Endothelial cell of umbilical vein (primary cell): ENCODE measurements around the gene NTNG1. TPM values are rescaled to one million over a fixed set of nuclear protein-coding genes. Genes with fewer than 3 reads are reported as not detected.

Experiments
- BruUV-seq: library from RNA; stranded (reverse); fragments of 400-500 nt; replicated peaks from 2 replicates; lab custom pipeline; 2021; lab: Mats Ljungman, UMichigan
- CTCF ChIA-PET: fragments of 300-600, 350-600 bp; sonication (Branson Sonifier 250); formaldehyde crosslinking; loops from one replicate; lab custom pipeline; 2021; ENCODE audit warnings: antibody characterized with exemption, inconsistent platforms; lab: Charles Lee
- POLR2A ChIA-PET: fragments of 300-600, 350-600 bp; sonication (Branson Sonifier 250); formaldehyde crosslinking; loops from one replicate; lab custom pipeline; 2021; ENCODE audit warnings: antibody characterized with exemption, inconsistent platforms; lab: Charles Lee
- DNase-seq: peaks from one replicate; pipeline ENCODE4 v3.0.0-alpha.2; 2011; ENCODE audit warnings: low read depth, low spot score
- FAIRE-seq: peaks from 2 replicates; lab custom pipeline; 2011; peaks lifted over from hg19 to GRCh38; lab: Jason Lieb, UNC
- H2AFZ ChIP-seq: 2 replicates; pipeline ENCODE4 v1.6.0; 2012; ENCODE audit warnings: low read depth, low read length, control low read depth, inconsistent platforms
- H3K27ac ChIP-seq: 2 replicates; pipeline ENCODE4 v1.5.1; 2011; ENCODE audit warnings: low read depth, mild to moderate bottlenecking, control low read depth, low read length, moderate library complexity; ENCODE audit not compliant: insufficient read depth
- H3K27me3 ChIP-seq, 2 experiments: 2 replicates each; pipeline versions ENCODE4 v1.6.0 to v1.6.1; 2011; ENCODE audit warnings: low read length in 2 of 2, mixed read lengths in 1 of 2; ENCODE audit not compliant: control insufficient read depth in 2 of 2, insufficient read depth in 2 of 2
- H3K36me3 ChIP-seq, 2 experiments: 2 replicates in 1 of 2; 3 replicates in 1 of 2; pipeline ENCODE4 v1.5.1; 2011; ENCODE audit warnings: low read length in 2 of 2, mild to moderate bottlenecking in 1 of 2, moderate library complexity in 1 of 2; ENCODE audit not compliant: control insufficient read depth in 2 of 2, insufficient read depth in 2 of 2; ENCODE audit errors: extremely low read depth in 1 of 2
- H3K4me1 ChIP-seq: 3 replicates; pipeline ENCODE4 v1.5.1; 2011; ENCODE audit warnings: mild to moderate bottlenecking, low read length; ENCODE audit not compliant: control insufficient read depth, insufficient read depth; ENCODE audit errors: extremely low read depth
- H3K4me2 ChIP-seq: 2 replicates; pipeline ENCODE4 v1.6.1; 2011; ENCODE audit warnings: low read length, control low read depth, mixed read lengths; ENCODE audit not compliant: insufficient read depth
- H3K4me3 ChIP-seq, 3 experiments: fragments of 200-600 bp in 1 of 3; sonication (generic), shearing (Covaris generic) in 1 of 3; replicated peaks in 1 of 3; 2 replicates each; pipeline ENCODE4 v1.5.1; 2011 to 2016; ENCODE audit warnings: control low read depth in 3 of 3, low read length in 3 of 3, mild to moderate bottlenecking in 2 of 3, inconsistent platforms in 1 of 3, low read depth in 1 of 3, moderate library complexity in 1 of 3; ENCODE audit not compliant: insufficient read depth in 1 of 3
- H3K79me2 ChIP-seq: 2 replicates; pipeline ENCODE4 v1.6.0; 2012; ENCODE audit warnings: low read length, inconsistent platforms; ENCODE audit not compliant: control insufficient read depth, insufficient read depth
- H3K9ac ChIP-seq: replicated peaks from 2 replicates; pipeline ENCODE3; 2011; ENCODE audit warnings: low read length, control low read depth; ENCODE audit not compliant: insufficient read depth; ENCODE audit errors: extremely low read depth
- H3K9me1 ChIP-seq: replicated peaks from 3 replicates; pipeline ENCODE4 v1.6.0; 2011; ENCODE audit warnings: mild to moderate bottlenecking, low read length; ENCODE audit not compliant: control insufficient read depth, insufficient read depth; ENCODE audit errors: extremely low read depth
- H3K9me3 ChIP-seq: replicated peaks from 2 replicates; pipeline ENCODE4 v1.5.1; 2012; ENCODE audit warnings: low read length, inconsistent platforms; ENCODE audit not compliant: control insufficient read depth, insufficient read depth
- H4K20me1 ChIP-seq: replicated peaks from 2 replicates; pipeline ENCODE3; 2011; ENCODE audit warnings: mild to moderate bottlenecking, low read length; ENCODE audit not compliant: control insufficient read depth, insufficient read depth; ENCODE audit errors: extremely low read depth
- CTCF ChIP-seq, 2 donors: IDR thresholded peaks; 1 replicate in 1 of 2; 2 replicates in 1 of 2; pipeline ENCODE4 v1.5.1; 2011; ENCODE audit warnings: low read length in 2 of 2, mild to moderate bottlenecking in 2 of 2, moderate library complexity in 2 of 2, control low read depth in 1 of 2, inconsistent platforms in 1 of 2, low read depth in 1 of 2; ENCODE audit not compliant: insufficient read depth in 1 of 2; ENCODE audit errors: extremely low read depth in 1 of 2
- EZH2 ChIP-seq: IDR thresholded peaks from 2 replicates; pipeline ENCODE4 v1.6.1; 2012; ENCODE audit warnings: borderline replicate concordance, low read depth, mild to moderate bottlenecking, moderate library complexity, low read length, inconsistent platforms; ENCODE audit not compliant: severe bottlenecking
- FOS ChIP-seq: IDR thresholded peaks from 2 replicates; pipeline ENCODE4 v1.6.1; 2011; ENCODE audit warnings: mild to moderate bottlenecking, low read length, moderate library complexity, borderline replicate concordance; ENCODE audit not compliant: insufficient read depth
- GATA2 ChIP-seq: IDR thresholded peaks from 2 replicates; pipeline ENCODE4 v1.7.0; 2011; ENCODE audit warnings: low read depth, mild to moderate bottlenecking, moderate library complexity, mixed read lengths, low read length; ENCODE audit not compliant: insufficient read length, insufficient read depth
- JUN ChIP-seq: IDR thresholded peaks from 2 replicates; pipeline ENCODE4 v1.6.1; 2011; ENCODE audit warnings: borderline replicate concordance, low read depth; ENCODE audit not compliant: insufficient read length, insufficient read depth
- MAX ChIP-seq: IDR thresholded peaks from 2 replicates; pipeline ENCODE4 v1.6.1; 2011; ENCODE audit not compliant: insufficient read depth, insufficient read length
- POLR2A ChIP-seq: IDR thresholded peaks from 2 replicates; pipeline ENCODE4 v1.6.1; 2012; ENCODE audit warnings: low read depth, mild to moderate bottlenecking, control low read depth, low read length
- dilution Hi-C: fragments of 300-500 bp; cut with MboI; formaldehyde crosslinking; loops from one replicate; pipeline ENCODE4 v1.15.0; 2019; ENCODE audit warnings: low sequenced_read_pairs; ENCODE audit not compliant: extremely low pct_ligation_motif_present
- intact Hi-C: fragments of 100-400 bp; cut with micrococcal nuclease; formaldehyde crosslinking; loops from one replicate; pipeline ENCODE4 v1.10.0; 2022
- polyA plus RNA-seq, 4 experiments: library from polyadenylated mRNA; depleted of rRNA in 3 of 4; stranded (reverse) in 3 of 4; unstranded in 1 of 4; fragments of >200 nt; gene quantifications; 2 replicates each; pipeline versions ENCODE4 v1.2.1 to v1.2.3, GENCODE V29; 2011 to 2012; ENCODE audit warnings: missing spikeins in 1 of 4
- total RNA-seq: library from RNA; stranded (reverse); gene quantifications from 2 replicates; pipeline ENCODE4 v1.2.3, GENCODE V29; 2021

The NTNG1 gene
- total and polyA plus RNA-seq, 2 donors (not counting 3 experiments of a cell fraction or from before 2014, with no cell fraction given) = not detected

GRCh38 chr1:107243461-107243860 is 102.6 kb downstream of the NTNG1 start:
- Histone ChIP-seq H3K4me3 (no peak overlapping the region), H3K4me1 (no peaks in the 10 kb centered on the region), H3K27me3 (no peaks in the 10 kb centered on the region), H3K9me3 (no peaks in the 10 kb centered on the region), H3K9ac (no peak overlapping the region), H3K27ac (no peak overlapping the region), H3K36me3 (no peaks in the 10 kb centered on the region), H3K4me2 (no peak overlapping the region), H3K9me1 (no peaks in the 10 kb centered on the region), H2AFZ (no peak overlapping the region), H3K79me2 (no peaks in the 10 kb centered on the region), H4K20me1 (no peaks in the 10 kb centered on the region)
- DNase-seq = no peak
- no TSS peak for BruUV-seq
- TF ChIP-seq GATA2 (no peak), POLR2A (no peak), MAX (no peak), FOS (no peak), EZH2 (no peak)
- ChIA-PET CTCF (no interaction called here), POLR2A (no interaction called here)
- no peak for FAIRE-seq
- dilution Hi-C loops = no loop called here
- intact Hi-C loops = no loop called here

GRCh38 chr1:107244709-107245500 is 104.1 kb downstream of the NTNG1 start:
- intact Hi-C loops = no loop called here
- H3K4me2 ChIP-seq = no peak overlapping the region
- H2AFZ ChIP-seq = no peak overlapping the region
- H3K27me3 ChIP-seq = no peaks in the 10 kb centered on the region
- no peaks in the 10 kb centered on the region for H3K9me3 ChIP-seq
- DNase-seq (no peak), FAIRE-seq (no peak)
- dilution Hi-C loops = no loop called here
- POLR2A ChIA-PET = no interaction called here
- no peaks in the 10 kb centered on the region for H3K4me1 ChIP-seq
- no peak overlapping the region for H3K4me3 ChIP-seq
- no peaks in the 10 kb centered on the region for H3K9me1 ChIP-seq
- CTCF ChIA-PET = no interaction called here
- no peak overlapping the region for H3K27ac ChIP-seq
- no peaks in the 10 kb centered on the region for H3K79me2 ChIP-seq
- H3K9ac ChIP-seq = no peak overlapping the region
- TF ChIP-seq GATA2 = no peak
- no peak for TF ChIP-seq EZH2
- no peak for TF ChIP-seq CTCF (IDR thresholded peaks at IDR 0.05; ENCODE audit: extremely low read depth in 1 of 2, insufficient read depth in 1 of 2, low read depth in 1 of 2, low read length in 2 of 2)
- no peak for TF ChIP-seq FOS
- TF ChIP-seq POLR2A = no peak
- TF ChIP-seq JUN = no peak
- no peaks in the 10 kb centered on the region for H3K36me3 ChIP-seq
- no peaks in the 10 kb centered on the region for H4K20me1 ChIP-seq
- BruUV-seq = no TSS peak
